Natural killer cell (primary cell): ENCODE measurements around the gene IGFBP7. TPM values are rescaled to one million over a fixed set of nuclear protein-coding genes. Genes with fewer than 3 reads are reported as not detected.

Experiments
- ATAC-seq, 3 donors: fragments of 150-1000 bp in 2 of 3; fragments of 200-7000 bp in 1 of 3; cut with Tn5 transposase; 1 replicate in 1 of 3; 2 replicates in 2 of 3; pipeline ENCODE4 v1.10.0; 2021; ENCODE audit warnings: mild to moderate bottlenecking in 2 of 3, moderate library complexity in 2 of 3
- DNase-seq, 2 donors: peaks; one replicate each; pipeline versions ENCODE4 v3.0.0 to v3.0.0-alpha.2; 2013 to 2021; ENCODE audit warnings: mixed read lengths in 1 of 2
- H3K27ac ChIP-seq: one replicate; pipeline ENCODE4 v1.5.1; 2013; ENCODE audit warnings: mild to moderate bottlenecking, low read length
- H3K27me3 ChIP-seq: one replicate; pipeline ENCODE4 v1.6.1; 2013; ENCODE audit warnings: low read length; ENCODE audit not compliant: control insufficient read depth, insufficient read depth
- H3K36me3 ChIP-seq: one replicate; pipeline ENCODE4 v1.6.1; 2013; ENCODE audit warnings: low read length; ENCODE audit not compliant: control insufficient read depth, insufficient read depth
- H3K4me1 ChIP-seq: one replicate; pipeline ENCODE4 v1.6.1; 2013; ENCODE audit warnings: low read length; ENCODE audit not compliant: control insufficient read depth, insufficient read depth
- H3K4me3 ChIP-seq: one replicate; pipeline ENCODE4 v1.5.1; 2013; ENCODE audit warnings: low read length
- H3K9me3 ChIP-seq: one replicate; pipeline ENCODE4 v1.6.1; 2013; ENCODE audit warnings: low read length; ENCODE audit not compliant: control insufficient read depth, insufficient read depth
- H3K27ac Mint-ChIP-seq, 2 donors: one replicate each; pipeline ENCODE4 v1.8.0; 2022; ENCODE audit warnings: mild to moderate bottlenecking in 2 of 2, mixed read lengths in 2 of 2, moderate library complexity in 1 of 2
- H3K27me3 Mint-ChIP-seq, 2 donors: one replicate each; pipeline ENCODE4 v1.8.0; 2022; ENCODE audit warnings: low read depth in 2 of 2, mixed read lengths in 2 of 2
- H3K36me3 Mint-ChIP-seq: one replicate; pipeline ENCODE4 v1.8.0; 2022; ENCODE audit warnings: mixed read lengths
- H3K4me1 Mint-ChIP-seq, 2 donors: one replicate each; pipeline ENCODE4 v1.8.0; 2022; ENCODE audit warnings: mixed read lengths in 2 of 2
- H3K4me3 Mint-ChIP-seq: one replicate; pipeline ENCODE4 v1.8.0; 2022; ENCODE audit warnings: mild to moderate bottlenecking, moderate library complexity, mixed read lengths
- H3K9me3 Mint-ChIP-seq, 2 donors: one replicate each; pipeline ENCODE4 v1.8.0; 2022; ENCODE audit warnings: mixed read lengths in 2 of 2
- CTCF ChIP-seq: fragments of 200-600 bp; IDR thresholded peaks from one replicate; pipeline ENCODE4 v1.8.0; 2022; ENCODE audit warnings: antibody characterized with exemption
- WGBS: methylation state at CpG from one replicate; pipeline ENCODE4 v1.1.7; 2013; ENCODE audit warnings: missing lambda C conversion rate; ENCODE audit not compliant: insufficient coverage; 5-methylcytosine and 5-hydroxymethylcytosine counted together
- intact Hi-C: fragments of 100-400 bp; cut with micrococcal nuclease; formaldehyde crosslinking; loops from one replicate; pipeline ENCODE4 v1.14.2; 2022
- total RNA-seq, 4 donors: library from RNA; stranded (reverse); fragments of 120-200 nt in 1 of 4; gene quantifications; one replicate each; pipeline versions ENCODE4 v1.2.3 to v1.2.4, GENCODE V29; 2013 to 2022

IGFBP7 gene
- total RNA-seq, 3 donors from 2014 or later (not counting 1 experiment from before 2014, with no cell fraction given): 88.8 to 107 (median 101) TPM

GRCh38 chr4:57147335-57148060 is 37.3 kb upstream of the IGFBP7 start:
- Mint-ChIP-seq H3K27ac (peak overlapping the region; percentile 1 to 59), H3K27me3 (no peaks in the 10 kb centered on the region), H3K36me3 (no peaks in the 10 kb centered on the region), H3K4me3 (no peak overlapping the region), H3K4me1 (peaks cover 18 to 21% of the 10 kb centered on the region in 2 donors), H3K9me3 (no peaks in the 10 kb centered on the region)
- intact Hi-C loops: no loop called here
- no peak for ATAC-seq
- H3K27me3 ChIP-seq: no peaks in the 10 kb centered on the region
- no peaks in the 10 kb centered on the region for H3K36me3 ChIP-seq
- H3K9me3 ChIP-seq: no peaks in the 10 kb centered on the region
- TF ChIP-seq CTCF: no peak
- no peak for DNase-seq
- no peak overlapping the region for H3K4me3 ChIP-seq
- H3K4me1 ChIP-seq: no peaks in the 10 kb centered on the region
- WGBS: 92% methylated on average over 8 of the region's 9 CpGs
- H3K27ac ChIP-seq: no peak overlapping the region

GRCh38 chr4:57146444-57146843 is 36.3 kb upstream of the IGFBP7 start:
- ATAC-seq (no peak), DNase-seq (no peak)
- Histone ChIP-seq H3K27me3 (no peaks in the 10 kb centered on the region), H3K4me1 (no peaks in the 10 kb centered on the region), H3K4me3 (no peak overlapping the region), H3K36me3 (no peaks in the 10 kb centered on the region), H3K9me3 (no peaks in the 10 kb centered on the region), H3K27ac (no peak overlapping the region)
- TF ChIP-seq CTCF: no peak
- intact Hi-C loops: no loop called here
- H3K4me1 Mint-ChIP-seq: peaks cover 18 to 21% of the 10 kb centered on the region in 2 donors
- H3K9me3 Mint-ChIP-seq: no peaks in the 10 kb centered on the region
- no peaks in the 10 kb centered on the region for H3K27me3 Mint-ChIP-seq
- H3K36me3 Mint-ChIP-seq: no peaks in the 10 kb centered on the region
- peak overlapping the region; percentile 1 to 59 for H3K27ac Mint-ChIP-seq
- WGBS: 88% methylated on average over 3 of the region's 4 CpGs
- H3K4me3 Mint-ChIP-seq: peak overlapping the region; percentile 4

GRCh38 chr4:57144466-57144865 is 34.3 kb upstream of the IGFBP7 start:
- no peak for TF ChIP-seq CTCF
- no peaks in the 10 kb centered on the region for H3K4me1 ChIP-seq
- no CpG with 5 or more reads among the region's 2 CpGs for WGBS
- no peaks in the 10 kb centered on the region for H3K36me3 Mint-ChIP-seq
- no peaks in the 10 kb centered on the region for H3K27me3 Mint-ChIP-seq
- ATAC-seq (no peak), DNase-seq (no peak)
- no peak overlapping the region for H3K27ac ChIP-seq
- H3K4me3 Mint-ChIP-seq: no peak overlapping the region
- intact Hi-C loops: no loop called here
- H3K36me3 ChIP-seq: no peaks in the 10 kb centered on the region
- H3K9me3 ChIP-seq: no peaks in the 10 kb centered on the region
- H3K27ac Mint-ChIP-seq: no peak overlapping the region
- no peaks in the 10 kb centered on the region for H3K27me3 ChIP-seq
- H3K9me3 Mint-ChIP-seq: no peaks in the 10 kb centered on the region
- no peak overlapping the region for H3K4me3 ChIP-seq
- peaks cover 18 to 23% of the 10 kb centered on the region in 2 donors for H3K4me1 Mint-ChIP-seq

DNA sequence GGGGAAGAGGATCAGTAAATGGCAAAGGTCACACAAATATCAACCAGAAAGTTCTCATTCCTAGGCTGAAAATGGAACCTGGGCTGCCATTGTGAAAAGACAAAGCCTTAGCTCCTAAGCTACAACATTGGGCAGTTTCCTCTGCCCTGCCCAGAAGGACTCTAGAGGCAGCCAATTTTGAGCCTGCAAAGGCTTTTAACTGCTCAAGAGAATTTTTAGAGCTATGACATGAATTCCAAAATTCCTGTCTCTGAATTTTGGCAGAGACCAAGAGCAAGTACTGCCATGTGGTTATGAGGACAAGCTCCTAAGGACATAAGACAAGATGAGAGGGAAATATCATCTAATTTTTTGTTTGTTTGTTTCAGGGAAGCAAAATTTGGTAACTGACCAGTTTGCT is 29.6 kb upstream of the IGFBP7 start:
- Histone ChIP-seq H3K36me3 (no peaks in the 10 kb centered on the region), H3K4me1 (peaks cover 2% of the 10 kb centered on the region), H3K4me3 (no peak overlapping the region), H3K27ac (no peak overlapping the region), H3K9me3 (no peaks in the 10 kb centered on the region), H3K27me3 (no peaks in the 10 kb centered on the region)
- Mint-ChIP-seq H3K4me3 (no peak overlapping the region), H3K27ac (no peak overlapping the region), H3K36me3 (no peaks in the 10 kb centered on the region), H3K9me3 (no peaks in the 10 kb centered on the region), H3K27me3 (no peaks in the 10 kb centered on the region), H3K4me1 (peaks cover 6 to 11% of the 10 kb centered on the region in 2 donors)
- no peak for DNase-seq
- no peak for TF ChIP-seq CTCF
- ATAC-seq: no peak
- intact Hi-C loops: no loop called here
